ENCODE data around the gene FAIM2.

Gene FAIM2

DNA sequence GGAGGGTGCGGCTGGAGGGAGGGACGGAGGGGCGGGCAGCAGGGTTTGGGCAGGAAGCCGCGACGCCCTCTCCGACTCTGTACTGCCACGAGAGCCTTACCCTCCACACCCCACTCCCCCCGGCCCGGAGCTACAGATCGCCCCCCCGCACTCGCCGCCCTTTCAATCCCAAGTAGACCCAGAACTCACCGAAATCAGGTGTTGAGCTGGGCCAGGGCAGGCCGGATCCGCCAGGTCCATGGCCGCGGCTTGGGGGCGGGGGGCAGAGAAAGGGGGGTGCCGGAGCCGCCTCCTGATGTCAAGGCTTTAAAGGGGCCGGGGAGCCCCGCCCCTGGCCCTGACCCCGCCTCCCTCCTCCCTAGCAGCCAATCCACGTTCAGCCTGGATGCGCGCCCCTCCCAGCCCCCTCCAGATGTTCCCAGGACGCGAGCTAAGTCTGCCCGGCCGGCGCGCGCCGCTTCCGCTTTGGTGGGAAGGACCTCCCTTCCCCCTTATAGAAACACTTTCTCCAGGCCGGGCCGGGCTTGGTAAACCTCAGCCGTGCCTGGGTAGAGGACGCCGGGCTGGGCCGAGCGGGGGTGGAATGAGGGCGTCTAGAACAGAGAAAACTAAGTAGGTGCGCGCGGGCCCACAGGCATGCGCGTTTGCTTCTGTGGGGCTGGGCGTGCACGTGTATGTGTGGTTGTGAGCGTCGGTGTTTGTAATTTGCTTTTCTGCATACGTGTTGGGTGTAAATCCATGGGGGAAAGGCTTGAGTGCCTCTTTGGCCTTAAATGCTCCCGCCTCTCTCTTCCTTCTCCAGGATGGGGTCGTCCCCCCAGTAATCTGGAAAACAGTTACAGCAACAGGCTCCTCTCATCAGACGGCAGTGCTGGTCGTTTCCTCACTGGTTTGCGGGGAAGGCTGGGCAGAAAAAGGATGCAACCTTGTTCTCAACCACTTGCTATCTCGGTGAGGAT lies 75.3 kb downstream of the FAIM2 start, which contains the start of gene NCKAP5L:
NCKAP5L (minus strand) TSS at position 281 of the 959 bp plus-strand sequence. CDS start 24,369 bp downstream, outside the sequence.
- DNase-seq (ENCODE audit: low read depth) = peak; percentile 97
- H3K4me3 ChIP-seq (ENCODE audit: low read depth, low read length) = peak within 1 kb of the TSS; percentile 73
- TF ChIP-seq, protein P1, sequence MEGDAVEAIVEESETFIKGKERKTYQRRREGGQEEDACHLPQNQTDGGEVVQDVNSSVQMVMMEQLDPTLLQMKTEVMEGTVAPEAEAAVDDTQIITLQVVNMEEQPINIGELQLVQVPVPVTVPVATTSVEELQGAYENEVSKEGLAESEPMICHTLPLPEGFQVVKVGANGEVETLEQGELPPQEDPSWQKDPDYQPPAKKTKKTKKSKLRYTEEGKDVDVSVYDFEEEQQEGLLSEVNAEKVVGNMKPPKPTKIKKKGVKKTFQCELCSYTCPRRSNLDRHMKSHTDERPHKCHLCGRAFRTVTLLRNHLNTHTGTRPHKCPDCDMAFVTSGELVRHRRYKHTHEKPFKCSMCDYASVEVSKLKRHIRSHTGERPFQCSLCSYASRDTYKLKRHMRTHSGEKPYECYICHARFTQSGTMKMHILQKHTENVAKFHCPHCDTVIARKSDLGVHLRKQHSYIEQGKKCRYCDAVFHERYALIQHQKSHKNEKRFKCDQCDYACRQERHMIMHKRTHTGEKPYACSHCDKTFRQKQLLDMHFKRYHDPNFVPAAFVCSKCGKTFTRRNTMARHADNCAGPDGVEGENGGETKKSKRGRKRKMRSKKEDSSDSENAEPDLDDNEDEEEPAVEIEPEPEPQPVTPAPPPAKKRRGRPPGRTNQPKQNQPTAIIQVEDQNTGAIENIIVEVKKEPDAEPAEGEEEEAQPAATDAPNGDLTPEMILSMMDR (IDR thresholded peaks at IDR 0.05; ENCODE audit: insufficient read depth, low read depth, low read length, missing control alignments) = no peak

DNA sequence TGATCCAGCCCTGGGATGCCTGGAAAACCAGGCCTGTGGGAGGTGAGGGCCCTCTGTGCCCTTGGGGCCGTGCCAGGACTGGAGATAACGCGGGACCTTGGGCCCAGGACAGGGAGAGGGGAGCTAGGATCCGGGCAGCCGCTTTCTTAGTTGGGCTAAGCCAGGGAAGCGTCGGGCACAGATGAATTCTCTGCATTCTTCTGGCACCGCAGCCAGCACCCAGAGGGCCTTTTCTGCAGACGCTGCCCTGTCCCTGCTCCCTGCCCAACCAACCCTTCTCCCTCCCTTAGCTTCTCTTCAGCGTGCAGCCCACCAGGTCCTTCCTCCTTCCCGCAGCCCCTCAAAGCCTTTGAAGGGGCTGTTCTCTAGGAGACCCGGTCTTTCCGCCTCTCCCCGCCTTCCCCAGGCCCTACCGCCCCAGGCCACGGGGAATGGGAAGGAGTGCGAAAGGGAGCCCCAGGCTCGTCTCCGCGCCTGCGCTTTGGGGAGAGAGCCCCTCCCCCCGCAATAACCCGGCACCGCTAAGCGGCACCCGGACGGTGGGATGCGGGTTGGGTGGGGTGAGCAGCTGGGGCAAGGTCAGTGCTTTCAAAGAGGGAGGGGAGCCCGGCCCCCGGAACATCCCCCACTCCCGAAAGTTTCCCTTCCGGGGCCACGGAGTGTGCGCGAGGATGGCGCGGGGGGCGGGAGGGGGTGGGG lies 76.2 kb downstream of the FAIM2 start:
- H3K4me3 ChIP-seq (ENCODE audit: low read depth, low read length) = peak overlapping the region; percentile 73
- TF ChIP-seq, protein P1 (IDR thresholded peaks at IDR 0.05; ENCODE audit: insufficient read depth, low read depth, low read length, missing control alignments) = no peak
- peak; percentile 50 for DNase-seq (ENCODE audit: low read depth)

DNA sequence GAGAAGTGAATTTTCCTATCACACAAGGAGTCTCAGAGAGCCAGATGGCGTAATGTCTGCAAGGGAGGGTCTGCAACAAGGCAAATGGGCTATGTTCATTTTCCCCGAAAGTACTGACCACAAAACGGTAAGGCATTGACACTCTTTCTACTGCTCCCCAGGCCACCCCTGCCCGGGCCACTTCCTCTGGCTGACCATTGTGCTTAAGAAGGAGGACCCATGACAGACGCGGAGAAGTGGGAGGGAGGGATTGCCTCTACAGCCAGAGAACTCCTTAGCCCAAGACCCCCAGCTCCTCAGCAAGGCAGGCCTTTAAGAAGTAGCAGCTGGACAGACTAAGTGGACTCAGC lies 76.7 kb downstream of the FAIM2 start:
- TF ChIP-seq, protein P1 (IDR thresholded peaks at IDR 0.05; ENCODE audit: insufficient read depth, low read depth, low read length, missing control alignments) = no peak
- no peak for DNase-seq (ENCODE audit: low read depth)
- H3K4me3 ChIP-seq (ENCODE audit: low read depth, low read length) = peak overlapping the region; percentile 73

DNA sequence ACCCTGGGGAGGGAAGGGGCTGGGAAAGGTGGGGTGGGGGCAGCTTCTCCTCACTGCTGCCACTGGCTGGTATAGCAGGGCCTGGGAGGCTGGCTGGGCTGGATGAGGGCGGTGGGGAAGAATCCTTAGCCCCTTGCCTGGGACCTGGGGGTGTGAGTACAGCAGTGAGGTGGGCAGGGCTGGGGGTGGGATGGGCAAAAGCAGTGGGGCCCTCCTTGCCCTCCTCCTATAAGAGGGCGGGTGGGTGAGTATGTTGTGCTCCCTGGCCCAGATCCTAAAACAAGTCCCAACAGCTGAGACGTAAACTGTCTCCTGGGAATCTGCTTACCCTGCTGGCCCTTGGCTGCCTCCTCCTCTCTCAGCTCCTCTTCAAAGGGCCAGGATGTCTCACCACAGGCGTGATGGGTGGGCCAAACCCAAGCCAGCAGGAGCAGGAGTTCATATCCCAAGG lies 77.7 kb downstream of the FAIM2 start:
- no peak for DNase-seq (ENCODE audit: low read depth)
- H3K4me3 ChIP-seq (ENCODE audit: low read depth, low read length) = no peak overlapping the region
- TF ChIP-seq, protein P1 (IDR thresholded peaks at IDR 0.05; ENCODE audit: insufficient read depth, low read depth, low read length, missing control alignments) = no peak

DNA sequence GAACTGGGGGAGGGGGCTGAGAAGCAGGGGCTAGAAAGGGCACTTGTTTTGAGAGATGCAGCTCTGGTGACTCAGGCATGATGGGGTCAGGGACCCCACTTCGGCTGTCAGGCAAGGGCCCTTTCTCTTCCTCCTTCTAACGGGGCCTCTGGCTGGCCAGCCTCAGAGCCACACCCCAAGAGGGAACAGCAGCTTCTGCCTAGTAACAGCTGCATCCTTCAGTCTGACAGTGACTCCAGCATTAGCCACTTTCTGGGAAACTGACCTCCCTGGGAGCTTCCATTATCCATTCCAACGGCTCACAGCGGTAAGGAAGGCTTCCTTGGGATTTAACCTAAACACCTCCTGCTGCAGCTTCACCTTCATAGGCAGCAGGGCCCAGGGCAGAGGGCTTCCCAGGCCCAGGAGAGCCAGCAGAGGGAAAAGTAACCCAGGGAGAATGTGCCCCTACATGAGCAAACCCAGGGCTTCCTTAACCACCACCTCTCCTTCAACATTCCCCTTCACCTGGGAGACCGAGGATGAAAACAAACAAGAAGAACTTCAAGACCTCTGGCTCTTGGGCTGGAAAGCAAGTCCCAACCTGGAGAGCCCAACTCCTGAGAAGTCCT lies 78.2 kb downstream of the FAIM2 start:
- H3K4me3 ChIP-seq (ENCODE audit: low read depth, low read length) = no peak overlapping the region
- TF ChIP-seq, protein P1 (IDR thresholded peaks at IDR 0.05; ENCODE audit: insufficient read depth, low read depth, low read length, missing control alignments) = no peak
- DNase-seq (ENCODE audit: low read depth) = no peak

DNA sequence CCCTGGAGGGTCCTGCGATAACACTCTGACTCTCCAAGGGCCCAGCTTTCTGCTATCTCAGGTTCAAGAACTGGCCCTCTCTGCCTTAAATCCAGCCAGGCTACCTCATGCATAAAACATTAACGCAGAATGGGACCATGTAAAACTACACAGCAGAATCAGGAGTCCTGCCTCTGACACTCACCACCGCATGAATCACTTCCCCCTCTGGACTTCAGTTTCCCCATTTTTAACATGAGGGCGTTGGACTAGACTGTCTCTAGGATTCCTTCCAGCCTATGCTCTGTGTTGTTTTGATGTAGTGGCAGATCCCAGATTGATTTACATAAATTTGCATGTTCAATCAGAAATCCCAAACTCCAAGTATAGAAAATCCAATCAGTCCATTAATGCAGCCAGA lies 78.8 kb downstream of the FAIM2 start:
- H3K4me3 ChIP-seq (ENCODE audit: low read depth, low read length) = no peak overlapping the region
- no peak for DNase-seq (ENCODE audit: low read depth)
- TF ChIP-seq, protein P1 (IDR thresholded peaks at IDR 0.05; ENCODE audit: insufficient read depth, low read depth, low read length, missing control alignments) = no peak

Data from GM12865 (cell line).